NCI-H2029 (cell line): Measurements from ENCODE around the gene NME7.

Source experiments
- DNase-seq: peaks from one replicate; lab custom pipeline; 2025; lab: John Stamatoyannopoulos, UW

Gene NME7

GRCh38 chr1:169106921-169107602 is 260.5 kb downstream of the NME7 start:
- DNase-seq: no peak

- DNase-seq: peak; percentile 81
These were observed 261.3 kb downstream of the NME7 start, which contains the start of gene ATP1B1 for GRCh38 chr1:169106095-169106920. Gene ATP1B1, plus strand, starts transcription at chr1:169106690. Its CDS starts 140 bp downstream, at chr1:169106830.

GRCh38 chr1:169105434-169106094 is 262.0 kb downstream of the NME7 start:
- peak; percentile 79 for DNase-seq

GRCh38 chr1:169105087-169105433 is 262.5 kb downstream of the NME7 start:
- DNase-seq: no peak

- DNase-seq: peak; percentile 33
These were observed 264.1 kb downstream of the NME7 start for GRCh38 chr1:169103480-169103893.

- DNase-seq: no peak
These were observed 264.6 kb downstream of the NME7 start for GRCh38 chr1:169103002-169103401.

GRCh38 chr1:169102567-169102966 is 265.0 kb downstream of the NME7 start:
- peak; percentile 50 for DNase-seq

- no peak for DNase-seq
These were observed 266.9 kb downstream of the NME7 start for GRCh38 chr1:169100651-169101088.

- DNase-seq: no peak
These were observed 267.4 kb downstream of the NME7 start for GRCh38 chr1:169100208-169100607.

- DNase-seq: no peak
These were observed 268.0 kb downstream of the NME7 start for GRCh38 chr1:169099561-169099960.

- DNase-seq: no peak
These were observed 269.2 kb downstream of the NME7 start for GRCh38 chr1:169098380-169098779.

GRCh38 chr1:169094897-169095569 is 272.6 kb downstream of the NME7 start:
- no peak for DNase-seq

GRCh38 chr1:169092399-169092798 is 275.2 kb downstream of the NME7 start:
- DNase-seq: no peak

GRCh38 chr1:169091480-169091941 is 276.1 kb downstream of the NME7 start:
- no peak for DNase-seq

GRCh38 chr1:169090900-169091311 is 276.7 kb downstream of the NME7 start:
- DNase-seq: no peak

- no peak for DNase-seq
These were observed 277.2 kb downstream of the NME7 start for GRCh38 chr1:169090308-169090899.

GRCh38 chr1:169089776-169090175 is 277.8 kb downstream of the NME7 start:
- no peak for DNase-seq

GRCh38 chr1:169087876-169088275 is 279.7 kb downstream of the NME7 start:
- DNase-seq: no peak

GRCh38 chr1:169086603-169087455 is 280.8 kb downstream of the NME7 start:
- no peak for DNase-seq

- no peak for DNase-seq
These were observed 281.7 kb downstream of the NME7 start for GRCh38 chr1:169085911-169086310.
